Body of pancreas (tissue), 4 donors: ENCODE data around the gene PDE4D.

Experiments
- CTCF ChIP-seq, 7 experiments: fragments of 450-650 bp in 4 of 7; fragments of 200-600 bp in 3 of 7; sonication (generic) in 3 of 7; IDR thresholded peaks; one replicate each; pipeline ENCODE4 v1.5.1; 2016 to 2019; ENCODE audit warnings: antibody characterized with exemption in 7 of 7
- POLR2A ChIP-seq, 3 donors: fragments of 450-650 bp; IDR thresholded peaks; one replicate each; pipeline ENCODE4 v1.6.1; 2016; ENCODE audit warnings: antibody characterized with exemption in 3 of 3, mild to moderate bottlenecking in 2 of 3

- no peak for TF ChIP-seq CTCF (IDR thresholded peaks at IDR 0.05)
- TF ChIP-seq POLR2A (IDR thresholded peaks at IDR 0.05), result no peak
Observed at GRCh38 chr5:59285300-59286016, 608.1 kb downstream of the PDE4D start.
